PFSK-1 (cell line): Measurements from ENCODE around the gene PAWR.

Experiments used
- FOXP2 ChIP-seq: optimal IDR thresholded peaks from 2 replicates; pipeline ENCODE3; 2011; ENCODE audit warnings: borderline replicate concordance, control low read depth, inconsistent platforms; ENCODE audit not compliant: insufficient read depth; ENCODE audit errors: extremely low read length, extremely low read depth
- POLR2AphosphoS5 ChIP-seq: IDR thresholded peaks from 2 replicates; pipeline ENCODE4 v1.6.1; 2012; ENCODE audit warnings: low read depth, mild to moderate bottlenecking, control low read depth, low read length, moderate library complexity
- REST ChIP-seq, 2 experiments: IDR thresholded peaks; 2 replicates each; pipeline versions ENCODE4 v1.6.1 to v1.8.0; 2011 to 2012; ENCODE audit warnings: low read depth in 2 of 2, low read length in 2 of 2, control low read depth in 1 of 2, inconsistent platforms in 1 of 2, mild to moderate bottlenecking in 1 of 2, moderate library complexity in 1 of 2; ENCODE audit not compliant: insufficient read depth in 1 of 2
- SIN3A ChIP-seq: IDR thresholded peaks from 2 replicates; pipeline ENCODE4 v1.6.1; 2012; ENCODE audit warnings: mild to moderate bottlenecking, low read length, moderate library complexity, borderline replicate concordance; ENCODE audit not compliant: insufficient read depth
- TAF1 ChIP-seq: IDR thresholded peaks from 2 replicates; pipeline ENCODE4 v1.6.1; 2012; ENCODE audit warnings: low read length, control low read depth, borderline replicate concordance; ENCODE audit not compliant: insufficient read depth

The PAWR gene

DNA sequence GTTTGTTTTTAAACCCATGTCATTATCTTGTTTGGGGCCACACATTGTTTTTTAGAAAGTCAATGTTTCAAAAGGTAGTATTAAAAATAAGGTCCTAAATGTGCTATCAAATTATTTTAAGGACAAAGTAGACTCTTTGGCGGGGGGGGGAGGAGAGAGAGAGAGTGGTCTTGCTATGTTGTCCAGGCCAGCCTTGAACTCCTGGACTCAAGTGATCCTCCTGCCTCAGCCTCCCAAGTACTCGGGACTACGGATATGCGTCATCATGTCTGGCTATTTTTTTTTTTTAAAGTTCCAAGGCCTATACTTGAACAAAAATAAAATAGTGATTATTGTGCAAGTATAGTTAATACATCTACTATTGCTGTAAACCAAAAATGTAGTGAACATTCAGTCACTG lies 26.2 kb downstream of the PAWR start:
- TF ChIP-seq POLR2AphosphoS5 (no peak), SIN3A (no peak), FOXP2 (no peak), TAF1 (no peak), REST (IDR thresholded peaks at IDR 0.05; ENCODE audit: insufficient read depth in 1 of 2, low read depth in 2 of 2, low read length in 2 of 2) (no peak)

DNA sequence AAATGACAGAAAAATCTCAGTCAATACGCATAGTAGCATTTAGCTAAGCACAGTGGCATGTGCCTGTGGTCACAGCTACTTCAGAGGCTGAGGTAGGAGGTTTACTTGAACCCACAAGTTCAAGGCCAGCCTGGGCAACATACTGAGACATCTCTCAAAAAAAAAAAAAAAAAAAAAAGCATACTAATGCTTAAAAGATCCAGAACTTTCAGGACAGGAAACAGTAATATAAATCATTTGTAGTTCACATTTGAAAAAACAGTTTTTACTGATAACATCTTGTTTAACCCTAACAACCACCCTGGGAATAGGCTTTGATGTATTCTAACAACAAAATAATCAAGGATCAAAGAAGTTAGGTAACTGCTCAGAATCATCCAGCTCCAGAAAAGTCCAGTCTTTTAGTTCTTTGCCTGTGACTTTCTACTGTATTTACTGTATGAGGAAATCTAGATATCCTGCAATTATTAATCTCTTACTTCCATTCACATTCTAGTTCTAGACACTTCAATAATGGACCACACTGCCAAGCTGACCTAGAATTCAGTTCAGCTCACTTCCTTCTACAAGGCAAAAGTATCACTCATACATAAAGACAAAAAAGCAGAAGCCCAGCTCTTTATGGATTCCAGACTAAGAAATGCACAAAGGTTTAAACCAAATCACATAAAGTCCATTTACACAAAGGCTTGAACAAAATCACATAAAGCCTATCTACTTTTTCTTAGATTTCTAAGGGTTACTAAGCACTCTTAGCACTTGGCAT lies 28.5 kb downstream of the PAWR start:
- TF ChIP-seq TAF1 = no peak
- no peak for TF ChIP-seq POLR2AphosphoS5
- no peak for TF ChIP-seq FOXP2
- no peak for TF ChIP-seq REST (IDR thresholded peaks at IDR 0.05; ENCODE audit: insufficient read depth in 1 of 2, low read depth in 2 of 2, low read length in 2 of 2)
- TF ChIP-seq SIN3A = no peak

- TF ChIP-seq TAF1 = no peak
- no peak for TF ChIP-seq SIN3A
- no peak for TF ChIP-seq REST (IDR thresholded peaks at IDR 0.05; ENCODE audit: insufficient read depth in 1 of 2, low read depth in 2 of 2, low read length in 2 of 2)
- TF ChIP-seq POLR2AphosphoS5 = no peak
- no peak for TF ChIP-seq FOXP2
These were observed 29.1 kb downstream of the PAWR start for GRCh38 chr12:79661629-79662028.

- no peak for TF ChIP-seq POLR2AphosphoS5
- no peak for TF ChIP-seq TAF1
- TF ChIP-seq FOXP2 = no peak
- no peak for TF ChIP-seq SIN3A
- no peak for TF ChIP-seq REST (IDR thresholded peaks at IDR 0.05; ENCODE audit: insufficient read depth in 1 of 2, low read depth in 2 of 2, low read length in 2 of 2)
These were observed 30.8 kb downstream of the PAWR start for GRCh38 chr12:79659961-79660431.
